ENCODE results near the gene ZNF530. TPM values are rescaled to one million over a fixed set of nuclear protein-coding genes. Genes with fewer than 3 reads are reported as not detected.

Gene ZNF530
- total RNA-seq, 2 donors from 2014 or later = 1.6 to 2.4 TPM

DNA sequence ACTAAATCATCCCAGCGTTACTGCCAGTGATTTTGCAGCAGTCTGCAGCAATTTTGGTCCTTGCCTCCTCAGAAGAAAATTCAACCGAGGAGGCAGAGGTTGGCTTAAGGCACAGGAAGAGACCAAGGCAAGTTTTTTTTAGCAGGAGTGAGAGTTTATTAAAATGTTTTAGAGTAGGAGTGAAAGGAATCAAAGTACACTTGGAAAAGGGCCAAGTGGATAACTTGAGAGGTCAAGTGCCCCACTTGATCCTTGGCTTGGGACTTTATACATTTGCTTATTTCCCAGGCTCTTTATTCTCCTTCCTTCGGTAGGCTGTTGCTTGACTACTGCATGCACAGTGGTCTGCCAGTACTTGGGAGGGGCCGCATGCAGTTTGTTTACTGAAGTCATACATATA is 11.4 kb downstream of the ZNF530 start:
- no peak for DNase-seq (ENCODE audit: low spot score)
- intact Hi-C loops (cut with DNase I) = no loop called here

DNA sequence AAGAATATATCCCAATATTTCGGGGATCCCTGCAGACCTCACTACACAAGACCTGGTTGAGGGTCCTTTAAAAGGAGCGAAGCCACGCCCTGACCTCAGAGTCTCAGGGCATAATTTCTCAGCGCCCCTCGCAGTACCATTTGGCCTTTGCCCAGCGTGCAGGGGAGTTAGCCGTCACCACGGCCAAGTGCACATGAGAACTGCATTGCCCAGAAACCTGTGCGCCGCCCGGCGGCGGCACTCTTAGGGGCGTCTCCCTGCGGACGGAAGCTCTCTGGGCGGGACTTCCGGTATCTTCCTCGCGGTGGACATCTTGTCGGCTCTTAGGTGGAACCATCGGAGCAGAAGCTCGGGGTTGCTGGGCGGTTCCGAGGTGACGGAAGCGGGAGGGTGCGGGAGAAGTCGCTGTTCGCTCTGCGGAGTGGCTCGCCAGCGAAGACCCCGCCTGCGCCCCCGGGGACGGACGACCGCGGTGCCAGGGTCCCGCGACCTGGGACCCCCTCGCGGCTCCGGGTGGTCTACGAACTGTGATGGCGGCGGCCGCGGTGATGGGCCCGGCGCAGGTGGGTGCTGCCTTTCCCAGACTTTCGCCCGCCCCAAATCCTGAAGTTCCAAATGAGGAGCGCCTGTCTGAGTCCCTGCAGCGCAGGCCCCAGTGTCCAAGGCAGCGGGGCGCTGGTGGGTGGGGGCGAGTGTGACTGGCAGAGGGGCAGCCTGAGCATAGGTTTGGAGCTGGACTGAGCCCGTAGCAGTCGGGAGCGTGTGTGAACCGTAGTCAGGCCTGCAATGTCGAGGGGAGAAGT is 14.5 kb downstream of the ZNF530 start, which contains the start of gene ZNF134:
Gene ZNF134, plus strand, starts transcription at position 302 of the 803 bp plus-strand sequence. CDS start 5,227 bp downstream, outside the sequence.
- DNase-seq (ENCODE audit: low spot score) = peak; percentile 98
- intact Hi-C loops (cut with DNase I) = no loop called here

DNA sequence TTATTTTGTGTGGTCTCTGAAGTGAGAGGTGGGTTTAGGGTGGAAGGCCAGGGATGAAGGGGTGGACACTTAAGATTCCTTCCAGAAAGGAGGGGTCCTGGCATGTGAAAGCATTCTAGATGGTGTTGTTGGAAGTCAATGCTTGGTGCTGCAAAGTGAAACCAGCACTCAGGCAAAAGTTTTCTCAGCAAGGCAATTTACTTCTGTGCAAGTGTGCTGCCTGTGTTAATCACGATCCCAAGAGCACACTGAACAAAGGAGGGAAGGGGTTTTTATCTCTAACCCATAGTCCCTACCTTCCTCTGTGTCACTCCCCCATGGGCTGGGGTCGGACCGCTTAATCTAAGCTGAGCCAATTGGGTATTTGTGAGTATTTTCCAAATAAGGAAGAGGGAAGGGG is 15.7 kb downstream of the ZNF530 start:
- intact Hi-C loops (cut with DNase I) = no loop called here
- no peak for DNase-seq (ENCODE audit: low spot score)

DNA sequence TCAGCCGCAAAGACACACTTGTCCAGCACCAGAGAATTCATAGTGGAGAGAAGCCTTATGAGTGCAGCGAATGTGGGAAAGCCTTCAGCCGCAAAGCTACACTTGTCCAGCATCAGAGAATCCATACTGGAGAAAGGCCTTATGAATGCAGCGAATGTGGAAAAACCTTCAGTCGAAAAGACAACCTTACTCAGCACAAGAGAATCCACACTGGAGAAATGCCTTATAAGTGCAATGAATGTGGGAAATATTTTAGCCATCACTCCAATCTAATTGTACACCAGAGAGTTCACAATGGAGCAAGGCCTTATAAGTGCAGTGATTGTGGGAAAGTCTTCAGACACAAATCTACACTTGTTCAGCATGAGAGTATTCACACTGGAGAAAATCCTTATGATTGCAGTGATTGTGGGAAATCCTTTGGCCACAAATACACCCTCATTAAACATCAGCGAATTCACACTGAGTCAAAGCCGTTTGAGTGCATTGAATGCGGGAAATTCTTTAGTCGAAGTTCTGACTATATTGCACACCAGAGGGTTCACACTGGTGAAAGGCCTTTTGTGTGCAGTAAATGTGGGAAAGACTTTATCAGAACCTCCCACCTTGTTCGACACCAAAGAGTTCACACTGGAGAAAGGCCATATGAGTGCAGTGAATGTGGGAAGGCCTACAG is 21.1 kb downstream of the ZNF530 start:
- intact Hi-C loops (cut with DNase I) = no loop called here
- no peak for DNase-seq (ENCODE audit: low spot score)

DNA sequence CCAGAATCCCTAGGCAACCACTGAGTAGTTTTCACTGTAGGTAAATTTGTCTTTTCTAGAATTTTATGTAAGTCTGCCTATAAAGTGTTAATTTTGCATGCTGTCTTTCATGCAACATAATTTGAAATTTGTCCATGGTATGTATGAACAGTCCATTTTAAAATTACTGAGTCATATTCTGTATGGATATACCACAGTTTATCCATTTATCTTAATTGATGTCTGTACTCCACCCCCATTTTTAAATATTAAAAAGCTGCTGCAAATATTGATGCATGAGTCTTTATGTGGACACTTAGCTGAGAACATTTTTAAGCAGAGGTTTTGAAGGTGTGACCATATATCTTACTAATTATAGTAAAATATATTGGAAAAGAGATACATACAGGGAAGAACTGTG is 23.4 kb downstream of the ZNF530 start:
- DNase-seq (ENCODE audit: low spot score) = no peak
- intact Hi-C loops (cut with DNase I) = no loop called here

DNA sequence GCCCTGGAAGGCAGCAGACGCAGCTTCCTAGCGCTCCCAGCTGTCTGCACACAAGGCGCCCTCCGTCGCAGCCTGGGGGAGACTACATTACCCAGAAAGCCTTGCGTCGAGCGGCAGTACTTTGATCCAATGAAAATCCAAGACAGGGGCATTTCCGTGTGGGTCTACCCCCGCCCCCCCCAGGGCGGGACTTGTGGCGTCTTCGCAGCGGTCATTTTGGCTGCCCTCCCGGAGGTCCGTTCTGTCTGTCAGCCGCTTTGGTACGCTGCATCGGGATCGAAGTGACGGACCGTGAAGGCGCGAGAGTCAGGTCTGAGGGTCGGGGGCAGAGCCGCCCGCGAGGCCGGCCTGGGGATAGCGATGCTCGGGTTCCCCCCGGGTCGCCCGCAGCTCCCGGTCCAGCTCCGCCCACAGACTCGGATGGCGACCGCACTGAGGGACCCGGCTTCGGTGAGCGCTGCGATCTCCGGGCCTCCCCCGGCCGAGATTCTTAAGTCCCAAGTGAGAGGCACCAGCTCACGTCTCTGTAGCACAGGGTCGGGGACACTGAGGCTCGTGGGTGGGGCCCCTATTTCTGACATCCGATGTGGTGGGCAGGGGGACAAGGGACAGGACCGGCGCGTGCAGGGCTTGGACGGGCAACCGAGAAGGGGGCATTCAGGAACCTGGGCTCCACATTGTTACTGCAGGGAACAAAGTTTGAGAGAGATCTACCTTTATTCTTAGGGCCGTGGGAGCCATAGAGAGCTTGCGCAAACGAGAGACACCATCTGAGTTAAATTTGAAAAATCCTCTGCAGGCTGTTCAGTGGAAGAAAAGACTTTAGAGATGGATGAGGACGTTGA is 33.5 kb downstream of the ZNF530 start, which contains the start of gene ZNF211:
Gene ZNF211, plus strand, starts transcription at position 182 of the 845 bp plus-strand sequence. Its CDS starts 179 bp downstream, at position 361.
- intact Hi-C loops (cut with DNase I) = no loop called here
- DNase-seq (ENCODE audit: low spot score) = peak; percentile 96

DNA sequence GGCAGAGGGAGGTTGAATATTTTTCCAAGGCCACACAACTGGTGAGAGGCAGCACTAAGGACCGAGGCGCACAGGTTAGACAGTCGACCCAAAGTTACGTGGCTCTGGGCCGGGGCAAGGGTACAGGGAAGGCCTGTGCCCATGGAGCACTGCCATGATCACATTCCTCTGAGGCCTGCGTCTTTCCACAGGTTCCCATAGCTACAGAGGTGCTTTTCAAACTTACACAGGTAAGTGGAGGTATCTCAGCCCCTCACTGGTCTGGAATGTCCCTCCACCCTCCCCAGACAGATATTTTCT is 34.1 kb downstream of the ZNF530 start:
- DNase-seq (ENCODE audit: low spot score) = no peak

DNA sequence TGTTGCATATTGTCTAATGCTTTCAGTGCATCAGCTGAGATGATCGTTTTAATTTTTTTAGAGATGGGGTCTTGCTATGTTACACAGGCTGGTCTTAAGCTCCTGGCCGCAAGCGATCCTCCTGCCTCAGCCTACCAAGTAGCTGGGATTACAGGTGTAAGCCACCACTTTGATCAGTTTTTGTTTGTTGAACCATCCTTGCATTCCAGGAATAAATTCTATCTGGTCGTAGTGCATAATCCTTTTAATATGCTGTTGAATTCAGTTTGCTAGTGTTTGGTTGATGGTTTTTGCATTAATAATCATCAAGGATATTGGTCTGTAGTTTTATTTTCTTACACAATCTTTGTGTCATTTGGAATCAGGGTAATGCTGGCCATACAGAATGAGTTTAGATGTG is 37.7 kb downstream of the ZNF530 start:
- DNase-seq (ENCODE audit: low spot score) = no peak
- intact Hi-C loops (cut with DNase I) = no loop called here

More for the DNA sequence above, 34.1 kb downstream of the ZNF530 start:
- intact Hi-C loops (cut with DNase I) = no loop called here

DNA sequence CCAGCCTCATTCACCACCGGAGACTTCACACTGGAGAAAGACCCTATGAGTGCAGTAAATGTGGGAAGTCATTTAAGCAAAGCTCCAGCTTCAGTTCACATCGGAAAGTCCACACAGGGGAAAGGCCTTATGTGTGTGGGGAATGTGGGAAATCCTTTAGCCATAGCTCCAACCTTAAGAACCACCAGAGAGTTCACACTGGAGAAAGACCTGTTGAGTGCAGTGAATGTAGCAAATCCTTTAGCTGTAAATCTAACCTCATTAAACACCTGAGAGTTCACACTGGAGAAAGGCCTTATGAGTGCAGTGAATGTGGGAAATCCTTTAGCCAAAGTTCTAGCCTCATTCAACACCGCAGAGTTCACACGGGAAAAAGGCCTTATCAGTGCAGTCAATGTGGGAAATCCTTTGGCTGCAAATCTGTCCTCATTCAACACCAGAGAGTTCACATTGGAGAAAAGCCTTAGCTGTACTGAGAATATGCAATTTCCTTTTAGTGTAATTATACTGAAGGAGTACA is 42.1 kb downstream of the ZNF530 start:
- DNase-seq (ENCODE audit: low spot score) = no peak
- intact Hi-C loops (cut with DNase I) = no loop called here

DNA sequence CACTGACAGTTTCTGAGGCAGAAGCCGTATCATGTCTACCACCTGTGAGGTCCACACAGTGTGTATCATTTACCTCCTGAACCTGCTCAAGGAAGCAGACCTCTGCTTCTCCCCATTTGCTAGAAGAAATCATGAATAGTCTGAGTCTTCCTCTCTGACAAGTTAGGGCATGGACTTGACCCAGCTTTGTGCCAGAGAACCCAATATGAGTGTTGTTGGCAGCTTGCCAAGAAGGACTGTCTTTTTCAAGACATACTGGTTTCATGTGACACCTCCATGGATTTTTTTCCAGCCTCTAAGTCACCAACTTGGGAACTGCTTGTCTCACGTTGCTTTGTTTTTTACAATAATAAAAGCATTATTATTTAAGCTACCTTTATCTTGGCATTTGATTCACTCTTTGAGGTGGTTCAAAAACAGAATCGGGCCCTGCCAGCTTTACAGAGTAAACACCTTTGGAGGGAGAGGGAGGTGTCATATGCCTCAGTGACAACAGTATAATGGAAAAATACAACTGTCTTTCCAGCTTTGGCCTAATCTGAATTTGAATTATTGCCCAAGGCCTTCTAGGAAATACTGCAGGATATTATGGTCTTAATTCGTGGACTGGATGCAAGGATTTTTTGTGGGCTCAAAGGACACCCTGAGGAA is 42.8 kb downstream of the ZNF530 start:
- intact Hi-C loops (cut with DNase I) = no loop called here
- DNase-seq (ENCODE audit: low spot score) = no peak

DNA sequence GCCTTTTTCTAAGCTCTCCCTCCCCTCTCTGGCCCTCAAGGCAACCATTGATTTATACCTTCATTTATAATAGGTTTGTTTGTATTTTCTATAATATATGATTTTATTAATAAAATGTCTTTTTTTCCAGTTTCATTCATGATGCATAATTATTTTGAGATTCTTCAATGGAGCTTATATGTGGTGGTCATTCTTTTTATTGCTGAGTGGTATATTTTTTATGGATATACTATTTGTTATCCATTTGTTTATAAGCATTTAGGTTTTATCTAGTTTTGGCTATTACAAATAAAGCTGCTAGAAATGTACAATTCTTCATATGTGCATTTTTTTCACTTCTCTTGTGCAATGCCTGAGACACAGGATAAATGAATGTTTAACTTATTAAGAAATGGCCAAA is 44.0 kb downstream of the ZNF530 start:
- intact Hi-C loops (cut with DNase I) = no loop called here
- DNase-seq (ENCODE audit: low spot score) = no peak

DNA sequence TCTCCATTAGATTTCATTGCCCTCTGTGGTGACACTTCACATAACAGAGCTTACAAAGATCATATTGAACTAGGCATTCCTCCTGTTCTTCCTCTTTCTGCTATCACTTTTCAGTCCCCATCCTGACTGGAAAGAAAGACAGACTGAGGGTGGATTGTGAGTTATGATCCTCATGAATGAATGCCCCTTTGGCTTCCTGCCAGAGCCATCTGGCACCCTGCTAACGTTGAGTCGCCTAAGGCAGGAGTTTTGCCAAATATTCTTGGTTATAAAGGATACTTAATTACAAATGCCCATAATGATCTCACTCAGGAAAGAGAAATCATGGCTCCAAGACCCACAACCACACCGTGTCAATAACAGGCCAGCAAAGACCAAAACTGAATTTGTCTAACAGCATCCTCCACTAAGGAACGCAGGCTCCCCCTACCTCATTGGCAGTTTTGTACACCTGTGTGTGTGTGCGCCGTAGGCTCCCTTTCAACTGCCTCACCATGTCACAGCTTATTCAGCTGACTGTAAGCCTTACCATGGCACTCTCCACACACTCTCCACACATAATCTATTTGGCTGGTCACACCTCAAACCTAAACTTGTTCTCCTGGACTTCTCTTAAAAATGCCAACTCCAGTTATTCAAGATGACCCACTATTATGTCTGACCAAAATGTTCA is 48.8 kb downstream of the ZNF530 start:
- intact Hi-C loops (cut with DNase I) = no loop called here
- no peak for DNase-seq (ENCODE audit: low spot score)

DNA sequence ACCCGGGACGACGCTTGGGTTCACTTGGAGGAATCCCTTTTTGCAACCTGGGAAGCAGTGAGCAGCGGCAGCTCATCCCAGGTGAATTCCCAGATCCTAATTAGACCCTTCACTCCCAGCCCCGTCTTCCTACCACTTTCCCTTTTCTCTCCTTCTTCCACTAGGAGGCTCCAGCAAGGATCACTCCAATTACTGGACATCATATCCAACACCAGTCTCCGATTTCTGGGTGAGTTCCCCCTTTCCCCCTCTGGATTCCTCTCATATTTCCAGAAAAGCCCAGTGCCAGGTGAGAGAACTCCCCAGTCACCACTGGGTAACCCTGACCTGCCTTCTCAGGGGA is 51.9 kb downstream of the ZNF530 start:
- no peak for DNase-seq (ENCODE audit: low spot score)
- intact Hi-C loops (cut with DNase I) = no loop called here

DNA sequence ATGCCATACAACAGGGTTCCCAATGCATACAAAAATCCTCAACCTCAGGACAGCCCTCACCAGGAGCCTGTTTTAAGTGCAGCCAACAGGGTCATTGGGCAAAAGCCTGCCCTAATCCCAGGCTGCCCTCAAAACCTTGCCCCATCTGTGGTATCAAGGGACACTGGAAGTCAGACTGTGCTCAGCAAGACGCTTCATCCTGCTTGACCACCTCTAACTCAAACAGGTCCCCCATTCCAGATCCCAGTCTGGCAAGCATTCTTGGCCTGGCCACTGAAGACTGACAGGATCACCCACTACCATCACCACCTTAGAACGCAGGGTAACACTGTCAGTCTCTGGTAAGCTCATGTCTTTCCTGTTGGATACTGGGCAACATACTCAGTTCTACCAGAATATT is 54.0 kb downstream of the ZNF530 start:
- DNase-seq (ENCODE audit: low spot score) = no peak
- intact Hi-C loops (cut with DNase I) = no loop called here

DNA sequence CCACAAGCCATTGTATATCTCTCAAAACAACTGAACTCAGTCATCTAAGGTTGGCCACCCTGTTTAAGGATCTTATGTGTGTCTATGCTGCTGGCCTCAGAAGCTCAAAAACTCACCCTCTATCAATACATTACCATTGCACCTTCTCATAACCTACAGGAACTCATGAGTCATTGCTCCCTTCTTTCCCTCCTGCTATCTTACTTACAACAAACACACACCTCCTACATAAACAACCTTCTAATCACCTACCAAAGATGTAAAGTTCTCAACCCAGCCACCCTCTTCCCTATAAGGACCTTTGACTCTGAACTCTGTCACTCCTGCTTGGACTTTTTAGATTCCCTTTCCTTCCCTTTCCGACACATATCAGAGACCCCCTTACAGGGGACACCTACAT is 55.8 kb downstream of the ZNF530 start:
- DNase-seq (ENCODE audit: low spot score) = no peak
- intact Hi-C loops (cut with DNase I) = no loop called here

DNA sequence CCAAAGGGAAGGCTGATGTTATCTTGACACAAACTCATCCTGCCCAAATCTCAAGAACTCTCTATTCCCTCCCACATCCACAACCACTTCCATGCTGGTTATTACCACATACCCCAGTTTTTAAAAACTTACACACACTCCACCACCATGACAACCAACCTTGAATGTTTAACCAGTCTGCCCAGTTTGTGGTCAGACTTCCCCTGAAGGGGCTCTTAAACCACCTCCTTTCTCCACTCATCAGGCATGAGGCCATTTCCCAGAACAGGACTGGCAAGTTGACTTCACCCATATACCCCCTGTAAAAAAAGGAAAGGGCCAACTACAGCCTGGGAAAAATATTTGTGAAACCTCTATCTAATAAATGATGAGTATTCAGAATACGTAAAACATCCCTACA is 56.7 kb downstream of the ZNF530 start:
- intact Hi-C loops (cut with DNase I) = no loop called here
- DNase-seq (ENCODE audit: low spot score) = no peak
